Keratinocyte (primary cell): Measurements from ENCODE around the gene CXCL14.

Experiments
- EZH2 ChIP-seq: IDR thresholded peaks from one replicate; pipeline ENCODE4 v1.6.1; 2012; ENCODE audit warnings: inconsistent platforms, mild to moderate bottlenecking, low read length, moderate library complexity
- TF ChIP-seq, protein P1 (sequence below), 3 experiments: IDR thresholded peaks in 1 of 3; conservative IDR thresholded peaks in 1 of 3; optimal IDR thresholded peaks in 1 of 3; 2 replicates in 2 of 3; 3 replicates in 1 of 3; pipeline versions ENCODE3 to v1.5.1; 2011; ENCODE audit warnings: low read length in 3 of 3, mild to moderate bottlenecking in 3 of 3, moderate library complexity in 2 of 3, control low read depth in 1 of 3, inconsistent platforms in 1 of 3; ENCODE audit not compliant: insufficient read depth in 2 of 3; ENCODE audit errors: extremely low read depth in 1 of 3

- TF ChIP-seq, protein P1, sequence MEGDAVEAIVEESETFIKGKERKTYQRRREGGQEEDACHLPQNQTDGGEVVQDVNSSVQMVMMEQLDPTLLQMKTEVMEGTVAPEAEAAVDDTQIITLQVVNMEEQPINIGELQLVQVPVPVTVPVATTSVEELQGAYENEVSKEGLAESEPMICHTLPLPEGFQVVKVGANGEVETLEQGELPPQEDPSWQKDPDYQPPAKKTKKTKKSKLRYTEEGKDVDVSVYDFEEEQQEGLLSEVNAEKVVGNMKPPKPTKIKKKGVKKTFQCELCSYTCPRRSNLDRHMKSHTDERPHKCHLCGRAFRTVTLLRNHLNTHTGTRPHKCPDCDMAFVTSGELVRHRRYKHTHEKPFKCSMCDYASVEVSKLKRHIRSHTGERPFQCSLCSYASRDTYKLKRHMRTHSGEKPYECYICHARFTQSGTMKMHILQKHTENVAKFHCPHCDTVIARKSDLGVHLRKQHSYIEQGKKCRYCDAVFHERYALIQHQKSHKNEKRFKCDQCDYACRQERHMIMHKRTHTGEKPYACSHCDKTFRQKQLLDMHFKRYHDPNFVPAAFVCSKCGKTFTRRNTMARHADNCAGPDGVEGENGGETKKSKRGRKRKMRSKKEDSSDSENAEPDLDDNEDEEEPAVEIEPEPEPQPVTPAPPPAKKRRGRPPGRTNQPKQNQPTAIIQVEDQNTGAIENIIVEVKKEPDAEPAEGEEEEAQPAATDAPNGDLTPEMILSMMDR (optimal IDR thresholded peaks at IDR 0.05 in 1 of 3, IDR thresholded peaks at IDR 0.05 in 1 of 3, conservative IDR thresholded peaks at IDR 0.05 in 1 of 3; ENCODE audit: extremely low read depth in 1 of 3, insufficient read depth in 2 of 3, low read length in 3 of 3), result no peak
- TF ChIP-seq EZH2, result no peak
Measured at GRCh38 chr5:135574493-135574892, 4.3 kb downstream of the CXCL14 start.
